ENCODE results near the gene CCDC185.

The CCDC185 gene

GRCh38 chr1:223437151-223437550 is 43.9 kb downstream of the CCDC185 start:
- no peak for DNase-seq

GRCh38 chr1:223443397-223443796 is 50.2 kb downstream of the CCDC185 start:
- DNase-seq: no peak

DNA sequence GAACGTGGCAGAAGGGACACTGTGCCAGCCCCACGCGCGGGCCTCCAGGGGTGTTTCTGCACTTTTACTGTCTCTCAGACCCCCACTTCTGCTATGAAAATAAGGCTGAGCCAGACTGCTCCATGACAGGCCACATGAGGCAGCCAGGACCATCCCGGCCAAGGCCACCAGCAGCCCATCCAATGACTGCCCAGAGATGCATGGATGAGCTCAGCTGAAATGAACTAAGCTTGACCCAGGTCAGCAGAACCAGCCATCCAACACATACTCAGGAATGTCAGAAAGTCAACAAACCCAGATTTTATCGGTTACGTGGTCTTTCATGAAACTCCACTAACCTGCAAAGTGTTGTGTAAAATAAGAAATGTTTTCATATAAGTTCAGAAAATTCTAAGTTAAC is 51.2 kb downstream of the CCDC185 start:
- no peak for DNase-seq

Measured in HCEC 1CT (cell line).